SIG-M5 treated with dmso at 0.1 percent for 504 hours (cell line): Measurements from ENCODE around the gene NF1.
"Not testable (repeated sequence)": the region's sequence is repeated elsewhere in the genome, so short reads cannot be mapped to it uniquely, and the experiment has no call there.

ENCODE experiments used
- DNase-seq: peaks from one replicate; lab custom pipeline; 2025; ENCODE audit not compliant: unreplicated experiment; lab: John Stamatoyannopoulos, UW

NF1 gene

DNA sequence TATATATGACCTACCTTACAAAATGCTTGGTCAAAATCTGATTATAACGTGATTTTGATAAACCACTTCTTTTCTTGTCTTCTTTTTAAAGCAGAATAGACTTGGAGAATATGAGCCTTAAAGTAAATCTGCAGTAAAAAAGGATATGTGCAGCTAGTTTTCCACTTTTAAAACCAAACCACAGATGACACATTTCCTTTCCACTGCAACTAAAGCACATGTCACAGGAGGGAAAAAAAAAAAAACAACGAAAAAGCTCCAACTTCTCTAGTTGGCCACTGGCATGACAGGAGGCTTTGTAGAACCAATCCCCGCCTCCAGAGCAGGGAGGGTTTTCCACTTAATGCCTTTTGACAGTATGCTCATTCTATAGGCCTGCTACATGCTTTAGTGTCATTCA is 226.7 kb downstream of the NF1 start, which contains the start of gene EVI2A:
Gene EVI2A (minus strand): TSS at position 142 of the 400 bp plus-strand sequence. CDS start 2,609 bp downstream, outside the sequence.
- DNase-seq: peak; percentile 94

DNA sequence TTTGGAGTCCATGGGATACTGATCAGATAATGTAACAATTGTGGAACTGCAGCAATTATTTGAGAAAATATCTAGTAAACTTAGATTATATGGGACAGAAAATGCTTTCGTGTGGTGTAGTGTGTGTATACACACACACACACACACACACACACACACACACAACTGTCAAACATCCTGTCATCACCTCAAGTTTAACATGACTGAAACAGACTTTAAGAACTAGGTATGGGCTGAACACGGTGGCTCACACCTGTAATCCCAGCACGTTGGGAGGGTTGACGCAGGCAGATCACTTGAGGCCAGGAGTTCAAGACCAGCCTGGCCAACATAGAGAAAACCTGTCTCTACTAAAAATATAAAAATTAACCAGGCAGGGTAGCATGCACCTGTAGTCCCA is 227.2 kb downstream of the NF1 start:
- DNase-seq: no peak

DNA sequence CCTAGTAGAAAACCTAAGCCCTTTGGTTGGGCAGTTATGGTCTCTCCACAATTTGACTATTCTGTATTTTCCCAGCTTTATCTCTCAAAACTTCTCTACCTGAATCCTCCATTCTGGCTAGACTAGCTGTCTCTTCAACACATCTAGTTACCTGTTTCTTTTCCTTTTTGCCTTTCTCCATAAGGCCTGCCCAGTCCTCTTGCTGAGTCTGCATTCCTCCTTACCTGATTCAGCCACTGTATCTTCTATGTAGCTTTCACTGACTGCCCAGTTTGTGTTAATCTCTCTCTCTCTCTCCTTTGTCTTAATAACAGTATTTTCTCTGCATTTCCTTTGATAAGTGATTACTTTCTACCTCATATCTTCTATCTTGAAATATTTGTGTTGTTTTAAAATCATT is 228.8 kb downstream of the NF1 start:
- DNase-seq: no peak

DNA sequence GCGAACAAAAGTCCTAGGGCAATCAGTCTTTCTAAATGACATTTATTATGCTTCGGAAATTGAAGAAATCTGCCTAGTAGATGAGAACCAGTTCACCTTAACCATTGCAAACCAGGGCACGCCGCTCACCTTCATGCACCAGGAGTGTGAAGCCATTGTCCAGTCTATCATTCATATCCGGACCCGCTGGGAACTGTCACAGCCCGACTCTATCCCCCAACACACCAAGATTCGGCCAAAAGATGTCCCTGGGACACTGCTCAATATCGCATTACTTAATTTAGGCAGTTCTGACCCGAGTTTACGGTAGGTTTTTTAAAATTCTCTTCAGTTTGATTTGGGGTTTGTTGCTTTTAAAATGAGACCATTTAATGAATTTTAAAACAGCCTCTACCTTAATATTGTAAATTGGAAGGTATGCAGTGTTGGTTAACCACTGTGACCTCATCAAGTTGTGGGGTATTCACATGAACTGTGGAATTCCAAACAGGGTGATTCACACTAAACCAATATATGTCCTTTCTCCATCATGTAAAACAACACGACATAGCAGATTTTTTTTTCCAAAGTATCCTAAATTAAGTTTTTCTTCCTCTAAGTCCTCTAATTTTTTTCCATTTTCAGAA is 232.9 kb downstream of the NF1 start:
- no peak for DNase-seq

DNA sequence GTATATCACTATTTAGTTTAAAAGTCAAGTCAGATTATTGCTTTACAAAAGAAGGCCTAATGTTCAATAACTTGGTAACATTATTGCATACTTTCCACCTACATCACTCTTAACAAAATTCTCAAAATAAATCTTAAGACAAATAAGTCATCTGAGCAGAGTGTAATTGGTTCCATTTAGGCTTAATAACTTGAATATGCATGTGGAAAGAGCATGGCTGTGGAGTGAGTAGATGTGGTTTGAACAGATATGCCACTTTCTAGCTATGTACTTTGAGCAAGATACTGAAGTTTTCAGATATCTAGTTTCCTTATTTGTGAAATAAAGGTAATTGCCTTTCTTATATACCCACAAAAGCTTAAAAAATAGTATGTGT is 233.4 kb downstream of the NF1 start:
- DNase-seq: no peak

DNA sequence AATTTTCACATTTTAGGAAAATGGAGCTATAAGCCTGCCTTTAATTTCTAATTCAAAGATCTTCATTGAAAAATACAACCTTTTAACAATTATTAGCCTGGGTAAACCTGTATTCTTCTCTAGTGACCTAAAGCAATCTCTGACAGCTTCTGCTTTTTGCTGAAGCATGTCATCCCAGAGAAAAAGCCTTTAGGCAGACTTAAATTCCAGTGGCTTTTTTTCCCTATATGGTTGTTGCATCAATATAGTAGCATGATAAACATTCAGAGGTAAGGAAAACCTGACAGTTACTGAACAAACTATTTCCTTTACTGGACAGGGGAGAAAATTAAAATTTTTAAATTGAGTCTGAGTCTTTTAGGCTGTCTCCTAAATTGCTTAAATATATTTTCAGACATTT is 234.4 kb downstream of the NF1 start:
- no peak for DNase-seq

DNA sequence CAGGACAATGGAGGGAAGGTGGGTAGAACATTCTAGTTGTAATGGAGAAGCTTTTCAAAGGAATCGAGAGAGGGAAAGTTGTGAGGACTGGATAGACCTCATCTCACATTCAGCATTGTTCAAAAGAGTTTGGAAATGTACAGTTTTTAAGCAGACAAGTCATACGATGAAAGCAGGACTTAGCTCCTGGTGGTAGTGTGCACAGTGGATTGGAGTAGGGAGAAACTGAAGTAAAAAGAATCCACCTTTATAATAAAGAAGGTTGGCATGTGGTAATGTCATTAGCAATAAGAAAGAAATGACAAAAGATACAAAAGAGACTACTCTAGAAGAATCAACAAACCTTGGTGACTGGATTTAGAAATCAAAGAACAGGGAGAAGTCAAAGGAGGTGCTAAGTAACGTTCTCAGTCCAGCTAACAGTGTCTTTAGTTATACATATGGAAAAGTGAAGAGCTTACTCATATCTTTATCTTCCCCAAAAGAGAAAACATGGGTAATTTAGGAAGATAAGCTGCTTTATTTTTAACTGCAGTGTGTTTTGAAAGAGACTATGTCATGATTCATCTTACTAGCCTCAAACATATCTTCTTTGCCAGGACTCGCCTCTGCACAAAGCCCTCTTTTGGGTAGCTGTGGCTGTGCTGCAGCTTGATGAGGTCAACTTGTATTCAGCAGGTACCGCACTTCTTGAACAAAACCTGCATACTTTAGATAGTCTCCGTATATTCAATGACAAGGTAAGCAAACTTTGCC is 245.3 kb downstream of the NF1 start:
- DNase-seq: peak; percentile 67

DNA sequence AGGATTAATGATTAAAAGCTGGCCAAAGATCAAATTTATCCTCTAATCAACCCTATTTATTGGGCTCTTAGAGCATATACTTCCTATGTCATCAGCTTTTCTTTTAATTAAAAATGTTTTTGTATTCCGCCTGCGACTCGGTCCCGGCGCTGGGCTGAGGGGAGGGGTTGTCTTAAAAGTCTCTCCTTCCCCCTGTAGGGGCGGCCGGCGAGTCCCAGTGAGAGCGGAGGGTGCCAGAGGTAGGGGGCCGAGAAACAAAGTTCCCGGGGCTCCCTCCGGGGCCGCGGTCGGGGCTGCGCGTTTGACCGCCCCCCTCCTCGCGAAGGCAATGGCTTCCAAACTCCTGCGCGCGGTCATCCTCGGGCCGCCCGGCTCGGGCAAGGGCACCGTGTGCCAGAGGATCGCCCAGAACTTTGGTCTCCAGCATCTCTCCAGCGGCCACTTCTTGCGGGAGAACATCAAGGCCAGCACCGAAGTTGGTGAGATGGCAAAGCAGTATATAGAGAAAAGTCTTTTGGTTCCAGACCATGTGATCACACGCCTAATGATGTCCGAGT is 250.5 kb downstream of the NF1 start:
- not testable (repeated sequence) for DNase-seq

DNA sequence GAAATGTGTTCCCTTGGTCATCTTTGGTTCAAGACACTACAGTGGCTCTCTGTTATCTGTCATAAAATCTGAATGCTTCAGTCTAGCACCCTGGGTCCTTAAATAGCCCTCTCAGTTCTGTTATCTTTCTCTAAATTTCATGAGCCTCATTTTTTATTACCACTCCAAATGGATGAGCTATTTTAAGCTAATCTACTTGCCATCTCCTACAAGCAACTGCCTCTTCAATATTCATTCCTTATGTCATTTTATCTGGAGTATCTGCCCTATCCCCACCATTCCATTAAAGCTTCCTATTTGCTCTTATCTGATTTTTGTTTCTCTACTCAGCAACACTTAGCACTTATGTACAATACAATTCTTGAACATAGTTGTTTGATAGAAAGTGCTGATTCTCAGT is 254.7 kb downstream of the NF1 start:
- no peak for DNase-seq

DNA sequence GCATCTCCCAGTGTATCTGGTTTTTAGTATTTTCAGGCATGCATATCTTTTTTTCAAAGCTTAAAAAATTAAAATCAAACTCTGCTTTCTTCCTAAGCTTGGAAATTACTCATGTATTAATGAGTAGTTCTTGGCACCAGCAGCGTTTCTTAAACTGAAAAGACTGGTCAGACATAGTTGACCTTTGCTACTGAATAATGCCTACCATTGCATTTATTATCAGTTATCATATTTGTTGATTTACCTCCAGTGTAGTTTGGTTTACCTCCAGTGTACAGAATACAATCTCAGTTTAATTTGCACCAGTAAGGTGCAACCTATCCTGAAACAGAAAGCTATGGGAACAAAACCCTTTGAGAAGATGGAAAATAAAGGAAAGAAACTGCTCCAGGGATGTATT is 261.2 kb downstream of the NF1 start:
- no peak for DNase-seq

DNA sequence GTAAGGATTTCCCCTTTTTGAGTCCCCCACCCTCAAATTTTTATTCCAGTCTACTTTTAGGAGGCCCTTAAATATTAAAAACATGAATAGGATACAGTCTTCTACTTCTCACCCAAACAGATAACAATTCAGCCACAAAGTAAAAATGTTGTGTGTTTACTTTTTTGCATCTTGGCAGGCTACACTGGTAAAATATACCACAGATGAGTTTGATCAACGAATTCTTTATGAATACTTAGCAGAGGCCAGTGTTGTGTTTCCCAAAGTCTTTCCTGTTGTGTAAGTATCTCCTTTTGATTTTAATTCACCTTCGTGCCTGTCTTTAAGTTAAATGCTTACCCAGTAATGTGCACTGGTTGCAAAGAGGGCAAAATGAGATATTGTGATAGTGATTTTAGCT is 262.3 kb downstream of the NF1 start:
- DNase-seq: no peak

DNA sequence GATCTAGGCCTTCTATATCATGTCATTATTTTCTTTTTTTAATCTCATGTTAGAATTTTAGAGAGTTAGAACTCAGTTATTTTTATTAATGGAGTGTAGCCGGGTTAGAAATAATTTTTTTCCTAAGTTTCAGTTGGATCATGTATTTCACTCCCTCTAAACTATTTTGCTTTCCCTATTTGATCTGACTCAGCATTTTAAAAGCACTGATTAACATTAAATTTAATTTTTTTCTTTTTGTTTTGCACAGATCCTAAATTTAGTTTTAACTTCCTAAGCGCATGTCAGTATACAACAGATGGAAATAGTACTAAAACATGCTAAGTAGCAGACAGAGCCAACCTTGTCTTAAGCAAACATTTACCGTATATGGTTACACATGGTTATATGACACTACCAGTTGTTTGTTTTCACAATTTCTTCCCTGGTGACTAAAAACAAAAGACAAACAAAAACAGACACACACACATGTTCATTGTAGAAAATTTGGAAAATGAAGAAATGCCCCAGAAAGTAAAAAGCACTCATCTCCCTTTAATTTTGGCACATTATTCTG is 263.1 kb downstream of the NF1 start:
- no peak for DNase-seq

DNA sequence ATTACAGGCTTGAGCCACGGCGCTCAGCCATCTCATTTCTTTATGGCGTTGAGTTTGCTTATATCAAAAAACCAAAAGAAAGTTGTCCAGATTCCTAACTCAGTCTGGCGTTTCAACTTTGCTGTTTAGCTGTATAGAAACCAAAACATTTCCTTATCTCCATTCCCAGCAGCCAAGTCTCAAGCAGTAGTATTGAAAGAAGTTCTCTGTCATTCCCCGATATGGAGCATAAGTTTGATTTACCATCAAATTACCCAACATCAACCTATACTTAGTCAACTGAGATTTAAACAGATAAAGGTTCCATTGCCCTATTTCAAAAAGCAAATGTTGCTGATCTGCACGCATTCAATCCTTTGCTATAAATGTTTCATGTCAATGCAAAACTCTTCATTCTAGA is 269.2 kb downstream of the NF1 start:
- no peak for DNase-seq

DNA sequence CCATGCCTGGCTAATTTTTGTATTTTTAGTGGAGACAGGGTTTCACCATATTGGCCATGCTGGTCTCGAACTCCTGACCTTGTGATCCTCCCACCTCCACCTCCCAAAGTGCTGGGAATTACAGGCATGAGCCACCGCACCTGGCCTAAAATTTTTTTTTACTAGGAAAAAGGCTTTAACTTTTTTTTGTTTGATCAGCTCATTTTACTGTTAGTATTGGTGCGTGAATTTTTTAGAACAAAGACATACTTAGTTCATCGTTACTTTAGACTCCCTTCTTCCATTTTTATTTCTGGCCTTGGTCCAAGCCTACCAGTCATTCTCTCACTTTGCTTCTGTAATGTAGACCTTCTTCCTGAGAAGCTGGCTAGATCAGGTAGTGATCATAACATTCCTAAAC is 271.3 kb downstream of the NF1 start:
- no peak for DNase-seq

DNA sequence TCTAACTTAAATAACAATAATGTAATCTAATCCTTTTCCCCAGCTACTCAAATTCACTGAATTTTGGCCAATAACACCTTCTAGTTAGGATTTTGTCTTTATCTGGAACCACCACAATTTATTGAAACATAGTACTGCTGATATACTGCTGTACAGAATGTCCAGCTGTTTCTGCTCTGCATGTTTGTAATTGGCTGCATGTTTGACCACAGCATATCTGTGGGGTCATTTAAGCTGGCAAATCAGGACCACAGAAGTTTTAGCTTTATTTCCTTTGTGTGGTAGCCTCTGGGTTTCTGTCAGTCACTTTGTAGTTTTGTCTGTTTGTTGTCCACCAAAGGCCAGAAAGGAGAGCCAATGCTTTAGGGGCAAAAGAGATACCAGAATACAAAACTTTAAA is 274.5 kb downstream of the NF1 start:
- DNase-seq: no peak

DNA sequence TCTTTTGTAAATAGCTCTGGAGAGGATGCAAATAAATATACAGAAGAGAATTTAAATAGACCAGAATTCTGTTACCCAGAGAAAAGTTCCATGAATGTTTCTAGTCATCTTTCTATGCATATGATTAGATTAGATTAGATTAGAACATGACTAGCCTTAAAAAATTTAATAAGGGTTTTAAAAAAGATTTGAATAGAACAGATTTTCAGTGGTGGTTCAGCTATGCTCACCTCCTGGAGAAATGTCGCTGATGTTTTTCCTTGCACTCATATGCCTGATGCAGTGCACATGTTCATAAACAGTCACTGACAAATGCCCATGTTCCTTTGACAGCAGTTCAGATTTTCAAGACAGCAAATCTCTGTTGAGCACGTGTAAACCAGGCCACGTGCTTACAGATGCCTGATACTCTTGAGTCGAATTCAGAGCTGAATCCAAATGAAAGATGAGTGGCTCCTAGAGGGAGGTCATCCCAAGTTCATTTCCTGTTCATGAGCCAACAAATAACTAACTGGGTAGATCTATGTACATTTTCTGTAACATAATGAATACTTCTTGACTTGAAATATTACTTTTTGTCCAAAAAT is 276.8 kb downstream of the NF1 start:
- peak; percentile 44 for DNase-seq

DNA sequence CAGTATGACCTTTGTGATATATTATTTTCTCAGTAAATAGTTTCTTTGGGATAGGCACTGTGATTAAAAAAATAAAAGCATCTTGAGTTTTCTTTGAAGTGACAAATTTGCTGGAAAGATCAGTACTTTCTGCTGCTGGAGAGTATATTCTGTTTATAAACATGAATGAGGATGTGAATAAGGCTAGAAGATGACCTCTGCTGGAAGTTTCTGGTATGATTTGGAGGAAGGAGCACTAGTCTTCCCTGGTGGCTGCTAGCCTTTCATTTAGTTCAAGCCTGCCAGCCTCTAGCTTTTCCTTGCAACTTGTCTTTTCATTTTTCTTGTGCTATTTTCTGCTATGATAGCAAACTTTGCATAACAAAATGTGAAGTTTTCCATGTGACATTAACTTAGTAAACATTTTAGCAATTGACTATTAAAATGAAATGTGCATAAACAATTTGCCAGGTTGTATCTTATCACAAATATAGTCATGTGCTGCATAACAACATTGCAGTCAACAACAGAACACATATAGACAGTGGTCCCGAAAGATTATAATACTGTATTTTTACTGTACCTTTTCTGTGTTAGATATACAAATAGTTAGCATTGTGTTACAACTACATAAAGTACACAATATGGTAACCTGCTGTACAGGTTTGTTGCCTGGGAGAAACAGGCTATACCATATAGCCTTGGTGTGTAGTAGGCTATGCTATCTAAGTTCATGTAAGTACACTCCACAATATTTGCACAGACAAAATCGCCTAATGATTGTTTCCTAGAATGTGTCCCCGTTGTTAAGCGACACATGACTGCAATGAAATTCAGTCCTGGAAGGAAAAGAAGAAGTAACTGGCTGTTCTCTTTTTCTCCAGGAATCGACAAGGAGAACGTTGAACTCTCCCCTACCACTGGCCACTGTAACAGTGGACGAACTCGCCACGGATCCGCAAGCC is 278.6 kb downstream of the NF1 start:
- peak; percentile 84 for DNase-seq

DNA sequence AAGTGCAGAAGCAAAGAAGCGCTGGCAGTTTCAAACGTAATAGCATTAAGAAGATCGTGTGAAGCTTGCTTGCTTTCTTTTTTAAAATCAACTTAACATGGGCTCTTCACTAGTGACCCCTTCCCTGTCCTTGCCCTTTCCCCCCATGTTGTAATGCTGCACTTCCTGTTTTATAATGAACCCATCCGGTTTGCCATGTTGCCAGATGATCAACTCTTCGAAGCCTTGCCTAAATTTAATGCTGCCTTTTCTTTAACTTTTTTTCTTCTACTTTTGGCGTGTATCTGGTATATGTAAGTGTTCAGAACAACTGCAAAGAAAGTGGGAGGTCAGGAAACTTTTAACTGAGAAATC is 279.3 kb downstream of the NF1 start:
- peak; percentile 17 for DNase-seq

DNA sequence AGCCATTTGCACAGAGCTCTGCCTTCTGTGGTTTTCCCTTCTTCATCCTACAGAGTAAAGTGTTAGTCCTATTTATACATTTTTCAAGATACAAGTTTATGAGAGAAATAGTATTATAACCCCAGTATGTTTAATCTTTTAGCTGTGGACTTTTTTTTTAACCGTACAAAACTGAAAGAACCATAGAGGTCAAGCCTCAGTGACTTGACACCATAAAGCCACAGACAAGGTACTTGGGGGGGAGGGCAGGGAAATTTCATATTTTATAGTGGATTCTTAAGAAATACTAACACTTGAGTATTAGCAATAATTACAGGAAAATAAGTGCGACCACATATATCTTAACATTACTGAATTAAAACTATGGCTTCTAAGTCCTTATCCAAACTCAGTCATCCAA is 279.7 kb downstream of the NF1 start:
- DNase-seq: no peak

DNA sequence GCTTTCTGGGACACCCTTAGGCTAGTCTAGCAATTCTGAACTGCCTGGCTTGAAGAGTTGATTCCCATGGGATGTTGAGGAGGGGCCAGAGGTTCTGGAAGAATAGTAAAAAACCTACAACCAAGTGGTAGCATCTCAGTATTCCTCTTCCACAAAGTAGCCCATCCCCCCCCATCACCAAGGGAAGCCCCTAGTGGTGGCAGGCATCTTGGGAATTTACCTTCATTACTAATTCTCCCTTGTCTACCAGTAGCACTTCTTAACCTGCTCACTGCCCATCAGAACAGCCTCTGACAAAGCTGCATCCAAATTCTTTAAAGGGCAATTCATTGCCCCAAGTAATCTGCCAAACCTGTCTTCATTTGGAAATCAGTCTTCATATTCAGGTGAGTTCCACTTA is 283.9 kb downstream of the NF1 start:
- no peak for DNase-seq
